Breast epithelium (tissue), 4 donors: Measurements from ENCODE around the gene TMIGD3. TPM values are rescaled to one million over a fixed set of nuclear protein-coding genes. Genes with fewer than 3 reads are reported as not detected.
A peak's percentile ranks its signal among the peaks of the same experiment; 100 is the strongest.

ENCODE experiments used
- DNase-seq, 2 donors: peaks; one replicate each; pipeline ENCODE4 v3.0.0-alpha.2; 2019; ENCODE audit warnings: low spot score in 2 of 2
- H3K27ac ChIP-seq, 2 donors: fragments of 200-600 bp; sonication (generic) in 1 of 2; one replicate each; pipeline ENCODE4 v1.5.1; 2016 to 2019; ENCODE audit warnings: mild to moderate bottlenecking in 1 of 2
- H3K27me3 ChIP-seq, 2 donors: fragments of 200-600 bp; sonication (generic) in 1 of 2; one replicate each; pipeline versions ENCODE4 v1.5.1 to v1.6.0; 2017 to 2019; ENCODE audit warnings: control low read depth in 1 of 2, mild to moderate bottlenecking in 1 of 2
- H3K36me3 ChIP-seq: fragments of 200-600 bp; one replicate; pipeline ENCODE4 v1.5.1; 2019
- H3K4me1 ChIP-seq, 2 donors: fragments of 200-600 bp; sonication (generic); one replicate each; pipeline ENCODE4 v1.5.1; 2016 to 2019; ENCODE audit warnings: control low read depth in 1 of 2
- H3K4me3 ChIP-seq, 3 donors: fragments of 200-600 bp; sonication (generic); 1 replicate in 2 of 3; 2 replicates in 1 of 3; pipeline ENCODE4 v1.5.1; 2016 to 2019; ENCODE audit warnings: mild to moderate bottlenecking in 3 of 3, moderate library complexity in 2 of 3
- H3K9me3 ChIP-seq, 2 donors: fragments of 200-600 bp; sonication (generic) in 1 of 2; one replicate each; pipeline ENCODE4 v1.5.1; 2016 to 2019; ENCODE audit warnings: control low read depth in 1 of 2
- CTCF ChIP-seq, 3 donors: fragments of 450-650 bp; IDR thresholded peaks; one replicate each; pipeline ENCODE4 v1.5.1; 2016 to 2017; ENCODE audit warnings: antibody characterized with exemption in 3 of 3, mild to moderate bottlenecking in 3 of 3, moderate library complexity in 3 of 3
- POLR2A ChIP-seq: fragments of 450-650 bp; IDR thresholded peaks from one replicate; pipeline ENCODE4 v1.6.1; 2016; ENCODE audit warnings: antibody characterized with exemption, mild to moderate bottlenecking, moderate library complexity
- POLR2AphosphoS5 ChIP-seq, 3 donors: sonication (generic); formaldehyde crosslinking; IDR thresholded peaks; one replicate each; pipeline ENCODE4 v1.6.1; 2017; ENCODE audit warnings: antibody characterized with exemption in 3 of 3
- intact Hi-C: fragments of 100-400 bp; cut with DNase I; formaldehyde crosslinking; loops from one replicate; pipeline ENCODE4 v1.15.1; 2023; ENCODE audit warnings: low total_unique reads
- total RNA-seq, 3 donors: library from RNA; depleted of rRNA; stranded (reverse); fragments of >200 nt; gene quantifications; one replicate each; pipeline ENCODE4 v1.1.0, GENCODE V29; 2016

Gene TMIGD3
- total RNA-seq, 3 donors from 2014 or later = 5.9 to 14.6 (median 10.0) TPM

- Histone ChIP-seq H3K27me3 (no peaks in the 10 kb centered on the region), H3K4me3 (peak overlapping the region in 1 of 3 donors; percentile 95), H3K27ac (no peak overlapping the region), H3K4me1 (peaks cover 0 to 19% of the 10 kb centered on the region in 2 donors), H3K36me3 (no peaks in the 10 kb centered on the region), H3K9me3 (no peaks in the 10 kb centered on the region)
- intact Hi-C loops = no loop called here
- TF ChIP-seq POLR2A (no peak), POLR2AphosphoS5 (IDR thresholded peaks at IDR 0.05) (no peak), CTCF (IDR thresholded peaks at IDR 0.05) (no peak)
- no peak for DNase-seq
Observed at GRCh38 chr1:111446967-111447892, 56.2 kb downstream of the TMIGD3 start.

- Histone ChIP-seq H3K4me1 (peaks cover 0 to 15% of the 10 kb centered on the region in 2 donors), H3K4me3 (no peak overlapping the region), H3K27me3 (no peaks in the 10 kb centered on the region), H3K36me3 (no peaks in the 10 kb centered on the region), H3K27ac (no peak overlapping the region), H3K9me3 (no peaks in the 10 kb centered on the region)
- DNase-seq = no peak
- TF ChIP-seq CTCF (IDR thresholded peaks at IDR 0.05) (no peak), POLR2A (no peak), POLR2AphosphoS5 (IDR thresholded peaks at IDR 0.05) (no peak)
- intact Hi-C loops = no loop called here
Observed at GRCh38 chr1:111446546-111446945, 56.9 kb downstream of the TMIGD3 start.

GRCh38 chr1:111444031-111444430, 59.4 kb downstream of the TMIGD3 start:
- Histone ChIP-seq H3K36me3 (no peaks in the 10 kb centered on the region), H3K9me3 (no peaks in the 10 kb centered on the region), H3K4me3 (no peak overlapping the region), H3K27me3 (no peaks in the 10 kb centered on the region), H3K4me1 (no peaks in the 10 kb centered on the region), H3K27ac (no peak overlapping the region)
- no peak for TF ChIP-seq POLR2AphosphoS5 (IDR thresholded peaks at IDR 0.05)
- TF ChIP-seq POLR2A = no peak
- TF ChIP-seq CTCF (IDR thresholded peaks at IDR 0.05) = no peak
- intact Hi-C loops = no loop called here
- DNase-seq = no peak

- intact Hi-C loops = no loop called here
- Histone ChIP-seq H3K4me3 (no peak overlapping the region), H3K27me3 (no peaks in the 10 kb centered on the region), H3K36me3 (no peaks in the 10 kb centered on the region), H3K9me3 (no peaks in the 10 kb centered on the region), H3K27ac (no peak overlapping the region), H3K4me1 (no peaks in the 10 kb centered on the region)
- DNase-seq = no peak
- TF ChIP-seq CTCF (IDR thresholded peaks at IDR 0.05) (no peak), POLR2AphosphoS5 (IDR thresholded peaks at IDR 0.05) (no peak), POLR2A (no peak)
Observed at GRCh38 chr1:111442457-111442856, 61.0 kb downstream of the TMIGD3 start.

- H3K4me3 ChIP-seq = no peak overlapping the region
- H3K9me3 ChIP-seq = no peaks in the 10 kb centered on the region
- TF ChIP-seq CTCF (IDR thresholded peaks at IDR 0.05) = no peak
- no peak for TF ChIP-seq POLR2AphosphoS5 (IDR thresholded peaks at IDR 0.05)
- H3K27me3 ChIP-seq = no peaks in the 10 kb centered on the region
- H3K36me3 ChIP-seq = no peaks in the 10 kb centered on the region
- no peak for DNase-seq
- no peaks in the 10 kb centered on the region for H3K4me1 ChIP-seq
- intact Hi-C loops = no loop called here
- H3K27ac ChIP-seq = no peak overlapping the region
Observed at GRCh38 chr1:111441573-111442192, 61.8 kb downstream of the TMIGD3 start.
